GM12878 (cell line): Measurements from ENCODE around the gene UROC1.

ENCODE experiments used
- CBX5 ChIP-seq: sonication (generic); IDR thresholded peaks from 2 replicates; pipeline ENCODE4 v1.6.1; 2016; ENCODE audit warnings: low read depth, moderate library complexity, mild to moderate bottlenecking, inconsistent platforms
- CEBPB ChIP-seq, 2 experiments: fragments of 150-350 bp in 1 of 2; IDR thresholded peaks; 2 replicates each; pipeline ENCODE4 v1.6.1; 2012 to 2014; ENCODE audit warnings: low read depth in 2 of 2, low read length in 2 of 2, borderline replicate concordance in 1 of 2, inconsistent platforms in 1 of 2
- CTCF ChIP-seq, 3 experiments: IDR thresholded peaks in 2 of 3; conservative IDR thresholded peaks in 1 of 3; 2 replicates each; pipeline ENCODE4 v1.5.1; 2011; ENCODE audit warnings: low read depth in 3 of 3, low read length in 3 of 3, mild to moderate bottlenecking in 3 of 3, control low read depth in 2 of 3, moderate library complexity in 2 of 3, inconsistent platforms in 1 of 3, mixed read lengths in 1 of 3; ENCODE audit not compliant: control insufficient read depth in 2 of 3, insufficient read depth in 1 of 3; ENCODE audit errors: extremely low read depth in 1 of 3
- POLR2A ChIP-seq: IDR thresholded peaks from 2 replicates; pipeline ENCODE4 v1.6.1; 2011; ENCODE audit warnings: low read depth, mild to moderate bottlenecking, low read length
- PRDM15 ChIP-seq: fragments of 450-650 bp; formaldehyde crosslinking; IDR thresholded peaks from 2 replicates; pipeline ENCODE4 v1.4.0; 2020; ENCODE audit warnings: mild to moderate bottlenecking, moderate library complexity
- RAD21 ChIP-seq: IDR thresholded peaks from 2 replicates; pipeline ENCODE4 v1.6.1; 2011; ENCODE audit warnings: mild to moderate bottlenecking, low read depth, low read length, moderate library complexity; ENCODE audit not compliant: insufficient read depth
- RBBP5 ChIP-seq: fragments of 200-600 bp; sonication (generic); conservative IDR thresholded peaks from 2 replicates; pipeline ENCODE4 v1.6.1; 2016
- RELA ChIP-seq: fragments of 450-650 bp; IDR thresholded peaks from 2 replicates; pipeline ENCODE4 v1.8.0; 2014; ENCODE audit warnings: borderline replicate concordance; ENCODE audit not compliant: partially characterized antibody
- SKIL ChIP-seq: fragments of 450-650 bp; IDR thresholded peaks from 2 replicates; pipeline ENCODE4 v1.6.1; 2017; ENCODE audit warnings: mild to moderate bottlenecking, low read depth, inconsistent platforms; ENCODE audit not compliant: poor library complexity, severe bottlenecking
- SUZ12 ChIP-seq: fragments of 200-600 bp; sonication (generic); IDR thresholded peaks from one replicate; pipeline ENCODE4 v1.6.1; 2018; ENCODE audit warnings: antibody characterized with exemption, mild to moderate bottlenecking; ENCODE audit not compliant: unreplicated experiment
- TAF1 ChIP-seq: IDR thresholded peaks from 2 replicates; pipeline ENCODE4 v1.6.1; 2011; ENCODE audit warnings: mild to moderate bottlenecking, low read depth, low read length, borderline replicate concordance
- ZNF274 ChIP-seq: IDR thresholded peaks from one replicate; pipeline ENCODE4 v1.8.0; 2011; ENCODE audit not compliant: insufficient read length, insufficient read depth

- TF ChIP-seq CTCF (IDR thresholded peaks at IDR 0.05 in 2 of 3, conservative IDR thresholded peaks at IDR 0.05 in 1 of 3; ENCODE audit: control insufficient read depth in 2 of 3, extremely low read depth in 1 of 3, insufficient read depth in 1 of 3, low read depth in 3 of 3, low read length in 3 of 3) (no peak), RBBP5 (no peak), SUZ12 (no peak), POLR2A (no peak), CEBPB (IDR thresholded peaks at IDR 0.05; ENCODE audit: borderline replicate concordance in 1 of 2, low read depth in 2 of 2, low read length in 2 of 2) (no peak), TAF1 (no peak), RAD21 (no peak), PRDM15 (CRISPR knock-in tag) (no peak), RELA (no peak), CBX5 (no peak), SKIL (no peak), ZNF274 (no peak)
Measured at GRCh38 chr3:126454025-126454424, 63.5 kb downstream of the UROC1 start.
